ENCODE results near the gene HMCN2. TPM values are rescaled to one million over a fixed set of nuclear protein-coding genes. Genes with fewer than 3 reads are reported as not detected.

Gene HMCN2
- total RNA-seq, 1 experiment from 2014 or later, result 8.6 TPM

DNA sequence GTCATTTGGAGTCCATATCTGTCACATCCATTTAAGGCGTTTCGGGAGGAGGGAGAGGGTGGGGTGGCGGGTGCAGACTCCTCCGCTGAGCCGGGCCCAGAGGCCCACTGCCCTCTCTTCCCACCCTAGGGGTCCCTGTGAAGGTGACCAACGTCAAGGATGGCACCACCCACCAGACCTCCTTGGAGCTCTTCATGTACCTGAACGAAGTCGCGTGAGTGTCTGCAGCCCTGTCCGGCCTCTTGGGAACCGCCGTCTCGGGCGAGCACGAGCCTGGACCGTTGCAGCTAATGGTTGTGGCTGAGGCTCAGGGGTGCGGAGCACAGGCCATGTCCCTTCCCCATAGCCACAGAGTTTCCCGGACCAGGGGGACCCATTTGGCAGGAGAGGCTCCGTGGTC, 214.0 kb downstream of the HMCN2 start:
- H3K79me1 ChIP-seq (ENCODE audit: insufficient read depth, low read depth, low read length, poor library complexity, severe bottlenecking), result no peaks in the 10 kb centered on the region
- H3K4me1 ChIP-seq (ENCODE audit: insufficient read depth, low read length), result no peaks in the 10 kb centered on the region
- H3K27me3 ChIP-seq (ENCODE audit: insufficient read depth, low read length), result no peaks in the 10 kb centered on the region
- no peak overlapping the region for H3T11ph ChIP-seq (ENCODE audit: low read length)
- no peak overlapping the region for H2BK20ac ChIP-seq (ENCODE audit: low read depth, low read length, poor library complexity, severe bottlenecking)
- Mint-ChIP-seq H3K4me1 (peaks cover 0 to 29% of the 10 kb centered on the region in 2 experiments; a peak in 3 of 4 replicates), H3K9me3 (no peaks in the 10 kb centered on the region), H3K4me3 (no peak overlapping the region), H3K36me3 (ENCODE audit: insufficient read depth in 1 of 3, low read depth in 3 of 3) (peaks cover 3 to 43% (median 16%) of the 10 kb centered on the region in 3 experiments; a peak in 5 of 7 replicates), H3K27ac (no peak overlapping the region; a peak in 1 of 7 replicates), H3K27me3 (ENCODE audit: low read depth) (no peaks in the 10 kb centered on the region; the same call in 1 of the 2 replicates)
- no peak overlapping the region for H2AFZ ChIP-seq (ENCODE audit: low read length)
- no peaks in the 10 kb centered on the region for H4K20me1 ChIP-seq (ENCODE audit: control insufficient read depth, insufficient read depth, insufficient read length)
- no peak overlapping the region for H3K27ac ChIP-seq (ENCODE audit: insufficient read length, low read depth, low read length)
- H2BK12ac ChIP-seq (ENCODE audit: insufficient read length, low read depth, low read length), result no peak overlapping the region
- H3K9ac ChIP-seq (ENCODE audit: extremely low read depth, insufficient read length, low read length), result no peak overlapping the region
- no peak overlapping the region for H3K4me2 ChIP-seq (ENCODE audit: insufficient read depth, insufficient read length, low read length)
- H3K9me3 ChIP-seq (ENCODE audit: control insufficient read depth, low read depth, low read length), result no peaks in the 10 kb centered on the region
- H3K23ac ChIP-seq (ENCODE audit: insufficient read length, low read depth, low read length), result no peak overlapping the region
- no peak for DNase-seq
- no peak overlapping the region for H2BK15ac ChIP-seq (ENCODE audit: low read depth, low read length)
- H3K79me2 ChIP-seq (ENCODE audit: insufficient read depth, low read length), result no peaks in the 10 kb centered on the region
- H2BK120ac ChIP-seq (ENCODE audit: low read depth, low read length, poor library complexity, severe bottlenecking), result no peak overlapping the region
- H2AK5ac ChIP-seq (ENCODE audit: insufficient read length, low read length), result no peak overlapping the region
- H3K56ac ChIP-seq (ENCODE audit: insufficient read length, low read depth, low read length), result no peak overlapping the region
- no peak overlapping the region for H3K18ac ChIP-seq (ENCODE audit: insufficient read length, low read depth, low read length)
- H3K14ac ChIP-seq (ENCODE audit: insufficient read depth, low read length), result no peak overlapping the region
- TF ChIP-seq, protein P1, sequence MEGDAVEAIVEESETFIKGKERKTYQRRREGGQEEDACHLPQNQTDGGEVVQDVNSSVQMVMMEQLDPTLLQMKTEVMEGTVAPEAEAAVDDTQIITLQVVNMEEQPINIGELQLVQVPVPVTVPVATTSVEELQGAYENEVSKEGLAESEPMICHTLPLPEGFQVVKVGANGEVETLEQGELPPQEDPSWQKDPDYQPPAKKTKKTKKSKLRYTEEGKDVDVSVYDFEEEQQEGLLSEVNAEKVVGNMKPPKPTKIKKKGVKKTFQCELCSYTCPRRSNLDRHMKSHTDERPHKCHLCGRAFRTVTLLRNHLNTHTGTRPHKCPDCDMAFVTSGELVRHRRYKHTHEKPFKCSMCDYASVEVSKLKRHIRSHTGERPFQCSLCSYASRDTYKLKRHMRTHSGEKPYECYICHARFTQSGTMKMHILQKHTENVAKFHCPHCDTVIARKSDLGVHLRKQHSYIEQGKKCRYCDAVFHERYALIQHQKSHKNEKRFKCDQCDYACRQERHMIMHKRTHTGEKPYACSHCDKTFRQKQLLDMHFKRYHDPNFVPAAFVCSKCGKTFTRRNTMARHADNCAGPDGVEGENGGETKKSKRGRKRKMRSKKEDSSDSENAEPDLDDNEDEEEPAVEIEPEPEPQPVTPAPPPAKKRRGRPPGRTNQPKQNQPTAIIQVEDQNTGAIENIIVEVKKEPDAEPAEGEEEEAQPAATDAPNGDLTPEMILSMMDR (conservative IDR thresholded peaks at IDR 0.05), result no peak
- WGBS (ENCODE audit: extremely low coverage, insufficient read length, low lambda C conversion rate), result no CpG with 5 or more reads among the region's 19 CpGs
- no peak overlapping the region for H2BK5ac ChIP-seq (ENCODE audit: insufficient read length, low read length)
- H4K91ac ChIP-seq (ENCODE audit: insufficient read length, low read depth, low read length), result no peak overlapping the region
- H4K8ac ChIP-seq (replicated peaks; ENCODE audit: insufficient read length, low read depth, low read length), result no peak overlapping the region
- no peaks in the 10 kb centered on the region for H3K23me2 ChIP-seq (ENCODE audit: insufficient read length, low read depth, low read length, poor library complexity, severe bottlenecking)
- no peak overlapping the region for H3K4ac ChIP-seq (ENCODE audit: low read depth, low read length)
- no peak overlapping the region for H4K5ac ChIP-seq (ENCODE audit: insufficient read length, low read depth, low read length)

All from H9 (cell line).